GM19372 (cell line): ENCODE measurements around the gene AP1S1.
"Not testable (repeated sequence)": the region's sequence is repeated elsewhere in the genome, so short reads cannot be mapped to it uniquely, and the experiment has no call there.

Source experiments
- ATAC-seq: cut with Tn5 transposase; IDR thresholded peaks from one replicate; pipeline ENCODE4 v1.9.1; 2021; ENCODE audit warnings: mild to moderate bottlenecking, low read depth, moderate library complexity; ENCODE audit not compliant: unreplicated experiment

Gene AP1S1

GRCh38 chr7:101198476-101198875 lies 44.2 kb downstream of the AP1S1 start:
- no peak for ATAC-seq

GRCh38 chr7:101199522-101199921 lies 45.2 kb downstream of the AP1S1 start:
- not testable (repeated sequence) for ATAC-seq

GRCh38 chr7:101200504-101200861 lies 46.2 kb downstream of the AP1S1 start:
- no peak for ATAC-seq

DNA sequence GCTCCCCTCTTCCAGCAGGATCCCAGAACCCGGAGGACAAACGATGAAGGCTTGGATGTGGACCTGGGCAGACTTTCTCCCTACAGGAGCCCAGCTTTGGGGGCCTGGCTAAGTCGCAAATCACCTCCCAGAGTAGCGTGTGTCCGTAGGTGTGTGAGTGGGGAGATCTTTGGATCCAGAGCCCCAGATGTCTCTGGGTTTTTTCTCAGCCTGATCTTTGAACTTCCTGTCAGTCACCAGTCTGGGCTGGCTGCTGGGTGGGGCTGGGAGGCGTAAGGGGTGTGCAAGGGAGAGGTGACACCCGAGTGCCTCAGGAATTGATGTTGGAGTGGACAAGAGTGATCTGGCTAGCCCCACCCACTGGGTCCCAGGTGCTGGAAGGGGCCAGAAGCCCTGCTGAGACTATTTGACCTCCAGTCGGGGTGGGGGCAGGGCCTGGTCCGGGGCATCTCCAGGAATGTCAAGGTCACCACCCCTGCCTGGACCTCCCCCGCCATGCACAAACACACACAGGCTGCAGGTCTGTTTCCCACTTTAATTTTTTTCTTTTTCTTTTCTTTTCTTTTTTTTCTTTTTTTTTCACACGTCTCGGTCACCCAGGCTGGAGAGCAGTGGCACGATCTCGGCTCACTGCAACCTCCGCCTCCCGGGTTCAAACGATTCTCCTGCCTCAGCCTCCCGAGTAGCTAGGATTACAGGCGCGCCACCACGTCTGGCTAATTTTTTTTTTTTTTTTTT lies 46.8 kb downstream of the AP1S1 start, which contains the start of gene MOGAT3:
MOGAT3 (minus strand) TSS at position 175 of the 738 bp plus-strand sequence. CDS start 182 bp downstream, outside the sequence.
- ATAC-seq: no peak

GRCh38 chr7:101201695-101202602 lies 47.7 kb downstream of the AP1S1 start:
- no peak for ATAC-seq

- no peak for ATAC-seq
Observed at GRCh38 chr7:101202603-101202918, 48.3 kb downstream of the AP1S1 start.

DNA sequence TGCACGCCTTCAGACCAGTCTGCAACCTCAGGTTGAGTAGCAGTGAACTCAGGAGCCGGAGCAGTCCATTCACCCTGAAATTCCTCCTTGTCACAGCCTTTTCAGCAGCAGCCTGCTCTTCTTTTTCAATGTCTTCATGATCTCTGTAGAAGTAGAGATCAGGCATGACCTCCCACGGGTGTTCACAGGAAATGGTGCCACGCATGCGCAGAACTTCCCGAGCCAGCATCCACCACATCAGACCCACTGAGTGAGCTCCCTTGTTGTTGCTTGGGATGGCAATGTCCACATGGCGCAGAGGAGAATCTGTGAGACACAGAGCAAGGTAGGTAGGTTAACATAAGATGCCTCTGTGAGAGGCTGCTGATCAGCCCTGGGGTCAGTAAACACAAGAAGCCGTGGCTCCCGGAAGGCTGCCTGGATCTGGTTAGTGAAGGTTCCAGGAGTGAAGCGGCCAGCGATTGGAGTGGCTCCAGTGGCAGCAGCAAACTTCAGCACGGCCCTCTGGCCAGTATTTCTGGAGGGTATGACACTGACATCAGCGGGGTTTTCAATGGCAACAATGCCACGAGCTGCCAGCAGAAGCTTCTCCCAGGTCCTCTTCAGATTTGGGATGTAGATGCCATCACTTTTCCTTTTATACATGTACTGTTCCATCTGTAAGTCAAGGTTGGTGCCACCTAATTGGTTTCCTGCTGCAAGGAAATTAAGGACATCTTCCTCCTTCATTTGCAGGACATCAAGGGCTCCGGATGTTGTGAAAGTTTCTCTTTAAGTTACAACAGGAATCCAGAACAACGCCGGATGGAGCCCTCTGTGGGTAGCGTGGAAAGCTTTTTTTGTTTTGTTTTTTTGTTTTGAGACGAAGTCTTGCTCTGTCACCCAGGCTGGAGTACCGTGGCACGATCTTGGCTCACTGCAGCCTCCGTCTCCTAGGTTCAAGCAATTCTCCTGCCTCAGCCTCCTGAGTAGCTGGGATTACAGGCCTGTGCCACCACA lies 49.8 kb downstream of the AP1S1 start:
- not testable (repeated sequence) for ATAC-seq

- ATAC-seq: no peak
Observed at GRCh38 chr7:101205901-101206664, 51.8 kb downstream of the AP1S1 start.

DNA sequence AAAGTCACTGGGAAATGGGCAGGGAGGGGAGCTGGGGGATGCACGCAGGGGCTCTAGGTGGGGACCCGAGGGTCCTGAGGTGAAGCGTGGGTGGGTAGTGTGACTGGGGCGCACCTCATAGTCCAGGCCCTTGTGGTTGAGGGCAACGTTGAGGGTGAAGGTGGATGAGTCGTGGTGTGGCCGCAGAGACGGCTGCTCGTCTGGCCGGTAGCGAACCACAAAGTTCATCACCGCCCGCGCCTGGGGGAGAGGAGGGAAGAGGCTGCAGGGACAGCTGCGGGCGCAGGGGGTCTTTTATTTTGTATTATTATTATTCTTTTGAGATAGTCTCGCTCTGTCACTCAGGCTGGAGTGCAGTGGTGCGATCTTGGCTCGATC lies 52.4 kb downstream of the AP1S1 start:
- no peak for ATAC-seq

DNA sequence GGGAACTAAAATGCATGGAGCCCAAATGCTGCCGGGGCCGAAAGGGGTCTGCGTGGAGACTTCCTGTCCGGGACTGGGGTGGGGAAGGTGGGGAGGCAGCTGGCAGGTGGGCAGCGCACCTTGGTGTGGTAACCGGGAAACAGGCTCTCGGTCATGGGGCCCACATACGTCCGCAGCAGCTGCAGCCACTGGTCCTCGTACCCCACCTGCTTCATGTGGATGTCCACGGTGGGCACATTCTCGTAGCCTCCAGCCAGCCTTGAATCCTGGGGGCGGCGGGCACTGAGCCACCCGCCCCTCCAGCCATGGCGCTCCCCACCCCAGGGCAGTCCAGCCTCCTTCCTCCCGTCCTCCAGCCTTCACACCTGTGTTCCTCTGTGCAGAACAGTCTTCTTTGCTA lies 53.2 kb downstream of the AP1S1 start:
- ATAC-seq: no peak

DNA sequence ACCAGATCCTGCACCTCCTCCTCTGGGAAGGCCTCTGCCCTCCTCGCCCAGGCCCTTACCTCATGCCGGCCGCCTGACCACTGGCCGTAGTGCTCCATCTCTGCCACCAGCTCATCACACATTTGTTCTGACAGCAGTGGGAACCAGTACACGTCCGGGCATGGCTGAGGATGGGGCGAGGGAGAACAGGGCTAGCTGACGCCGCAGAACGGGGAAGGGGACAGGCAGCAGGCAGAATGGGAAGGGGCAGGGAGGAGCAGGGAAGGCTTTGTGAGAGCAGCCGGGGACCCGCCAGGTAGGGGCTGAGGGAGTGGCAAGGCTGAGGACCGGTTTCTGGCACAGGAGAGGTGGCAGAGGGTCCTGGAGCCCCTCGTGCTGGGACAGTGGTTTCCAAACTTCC lies 54.5 kb downstream of the AP1S1 start:
- ATAC-seq: no peak

DNA sequence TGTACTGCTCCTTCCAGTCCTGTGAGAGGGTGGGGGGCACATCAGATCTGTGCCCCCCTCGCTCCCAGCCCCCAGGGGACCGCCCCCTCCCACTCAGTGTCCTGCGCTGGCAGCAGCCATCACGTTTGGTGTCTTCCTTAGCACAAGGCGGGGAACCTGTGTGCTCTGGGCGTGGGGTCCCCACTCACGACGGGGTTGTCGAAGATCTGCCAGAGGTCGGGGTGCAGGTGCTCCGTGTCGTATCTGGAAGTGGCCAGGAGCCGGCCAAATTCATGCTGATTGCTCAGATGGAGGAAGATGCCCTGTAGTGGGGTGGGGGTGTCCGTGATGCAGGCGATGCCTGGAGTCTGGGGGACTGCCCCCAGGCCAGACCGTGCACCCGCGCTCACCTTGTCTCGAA lies 55.9 kb downstream of the AP1S1 start:
- no peak for ATAC-seq
